GM12801 (cell line): ENCODE results near the gene CERKL.

Source experiments
- CTCF ChIP-seq: IDR thresholded peaks from one replicate; pipeline ENCODE4 v1.5.1; 2011; ENCODE audit warnings: control low read depth; ENCODE audit not compliant: insufficient read length; ENCODE audit errors: extremely low read depth

CERKL gene

GRCh38 chr2:181656450-181657291 lies at the start of gene CERKL:
Gene CERKL, minus strand, starts transcription at chr2:181657105. Its CDS starts 99 bp downstream, at chr2:181657006.
- TF ChIP-seq CTCF: no peak

- no peak for TF ChIP-seq CTCF
Measured at GRCh38 chr2:181698223-181698622, 41.3 kb upstream of the CERKL start.

GRCh38 chr2:181697571-181697970 lies 40.7 kb upstream of the CERKL start:
- no peak for TF ChIP-seq CTCF

GRCh38 chr2:181697126-181697525 lies 40.2 kb upstream of the CERKL start:
- no peak for TF ChIP-seq CTCF

GRCh38 chr2:181694271-181694670 lies 37.4 kb upstream of the CERKL start:
- TF ChIP-seq CTCF: no peak

- no peak for TF ChIP-seq CTCF
Measured at GRCh38 chr2:181690860-181691259, 34.0 kb upstream of the CERKL start.

- TF ChIP-seq CTCF: no peak
Measured at GRCh38 chr2:181686576-181687185, 29.8 kb upstream of the CERKL start.
